ENCODE data around the gene SPTBN2.

SPTBN2 gene

GRCh38 chr11:66638177-66639065 lies 90.6 kb downstream of the SPTBN2 start, which contains the start of gene RBM4:
Gene RBM4 (plus strand): TSS chr11:66638703. CDS start chr11:66639712, 1,009 bp downstream.
- DNase-seq: peak; percentile 98

GRCh38 chr11:66637557-66638176 lies 91.3 kb downstream of the SPTBN2 start:
- DNase-seq: no peak

- no peak for DNase-seq
These were observed 92.6 kb downstream of the SPTBN2 start for GRCh38 chr11:66636411-66636810.

All from central memory CD4-positive, alpha-beta T cell (primary cell).